LHCN-M2 (cell line): ENCODE measurements around the gene SLC22A6. TPM values are rescaled to one million over a fixed set of nuclear protein-coding genes. Genes with fewer than 3 reads are reported as not detected.
A peak's percentile ranks its signal among the peaks of the same experiment; 100 is the strongest.

ENCODE experiments used
- DNase-seq: peaks from one replicate; pipeline ENCODE4 v3.0.0-alpha.2; 2012; ENCODE audit warnings: low read depth
- polyA plus RNA-seq: library from polyadenylated mRNA; unstranded; fragments of >200 nt; gene quantifications from one replicate; pipeline ENCODE4 v1.2.1, GENCODE V29; 2012; ENCODE audit warnings: missing spikeins
- total RNA-seq: library from RNA; depleted of rRNA; stranded (reverse); fragments of >200 nt; gene quantifications from 2 replicates; pipeline ENCODE4 v1.2.3, GENCODE V29; 2014; rRNA removed

SLC22A6 gene
- total RNA-seq = not detected in 2 replicates
- not detected for polyA plus RNA-seq

GRCh38 chr11:62984451-62984991, at the start of gene SLC22A6:
Gene SLC22A6, minus strand, starts transcription at chr11:62984967. Its CDS starts 277 bp downstream, at chr11:62984690.
- DNase-seq = no peak

GRCh38 chr11:63032457-63032856, 47.7 kb upstream of the SLC22A6 start:
- no peak for DNase-seq

DNA sequence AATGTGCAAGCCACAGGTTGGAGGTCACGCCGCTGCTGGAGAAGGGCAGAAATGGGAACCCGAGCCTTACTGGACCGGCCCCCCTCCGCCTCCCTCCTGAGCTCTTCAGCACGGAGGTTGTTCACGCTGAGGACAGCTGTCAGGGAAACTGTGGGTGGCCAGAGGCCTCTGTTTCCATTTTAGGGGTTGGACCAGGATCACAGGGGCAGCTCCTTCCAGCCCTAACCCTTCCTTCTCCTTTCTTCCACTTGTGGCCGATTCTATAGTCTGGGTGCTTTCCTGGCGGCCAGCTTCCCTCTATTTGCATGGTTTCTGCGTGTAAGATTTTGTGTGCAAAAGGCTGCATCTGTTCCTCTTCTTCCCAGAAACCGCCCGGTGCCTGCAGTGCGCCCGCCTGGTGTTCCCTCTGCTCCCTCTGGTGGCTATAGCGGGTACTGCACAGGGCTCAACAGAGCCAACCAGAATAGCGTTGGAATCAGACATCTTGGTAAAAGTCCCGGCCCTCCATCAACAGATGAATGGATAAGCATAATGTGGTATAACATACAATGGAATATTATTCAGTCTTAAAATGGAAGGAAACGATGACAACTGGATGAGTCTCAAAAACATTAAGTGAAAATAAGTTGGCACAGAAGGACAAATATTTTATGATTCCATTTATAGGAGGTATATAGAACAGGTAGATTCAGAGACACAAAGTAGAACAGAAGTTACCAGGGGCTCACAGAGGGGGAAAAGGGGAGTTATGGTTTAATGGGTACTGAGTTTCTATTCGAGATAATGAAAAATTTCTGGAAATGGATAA, 39.3 kb upstream of the SLC22A6 start:
- peak; percentile 62 for DNase-seq

DNA sequence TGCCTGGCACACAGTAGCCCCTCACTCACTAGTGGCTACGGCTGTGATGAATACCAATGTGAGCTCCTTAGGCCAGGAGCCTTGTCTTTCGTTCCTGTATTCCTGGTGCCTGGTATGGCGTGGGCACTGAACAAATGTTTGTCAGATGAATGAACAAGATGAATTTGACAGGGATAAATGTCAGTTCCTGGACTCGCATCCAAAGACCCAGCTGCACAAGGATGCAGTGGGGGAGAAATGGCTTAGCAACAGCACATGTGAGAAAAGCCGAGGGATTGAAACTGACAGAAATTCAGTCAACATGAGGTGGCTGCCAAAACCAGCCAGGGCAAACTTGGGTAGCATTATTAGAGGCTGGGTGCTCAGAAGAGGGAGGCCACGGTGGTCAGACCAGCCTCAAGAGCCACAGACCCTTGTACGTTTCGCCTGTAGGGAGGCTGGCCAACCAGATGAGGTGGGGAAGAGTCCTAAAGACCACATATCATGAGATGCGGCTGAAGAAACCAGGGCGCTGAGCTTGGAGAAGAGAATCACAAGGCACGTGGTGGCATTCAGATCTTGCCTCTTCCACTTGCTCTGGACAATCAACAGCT, 38.6 kb upstream of the SLC22A6 start:
- no peak for DNase-seq

GRCh38 chr11:63022441-63022840, 37.7 kb upstream of the SLC22A6 start:
- no peak for DNase-seq

GRCh38 chr11:63020671-63021291, 36.0 kb upstream of the SLC22A6 start:
- DNase-seq = no peak

DNA sequence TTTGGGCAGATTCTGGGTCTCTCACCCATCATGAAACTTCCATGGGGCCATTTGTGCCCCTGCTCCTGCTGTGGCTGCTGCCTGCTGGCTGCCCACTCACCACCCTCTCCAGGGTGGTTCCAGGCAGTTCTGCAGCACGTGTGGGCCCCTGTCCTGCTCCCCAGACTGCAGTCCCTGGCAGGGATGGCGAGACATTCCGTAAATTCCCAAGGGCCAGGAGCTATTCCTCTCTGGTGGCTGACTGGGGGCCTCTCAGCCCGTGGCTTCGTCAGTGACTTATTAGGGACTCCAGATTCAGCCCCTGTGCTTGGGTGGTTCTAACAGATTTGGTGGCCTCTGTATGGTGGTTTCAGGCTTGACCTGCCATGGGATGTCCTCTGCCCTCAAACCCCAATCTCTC, 34.7 kb upstream of the SLC22A6 start:
- no peak for DNase-seq

DNA sequence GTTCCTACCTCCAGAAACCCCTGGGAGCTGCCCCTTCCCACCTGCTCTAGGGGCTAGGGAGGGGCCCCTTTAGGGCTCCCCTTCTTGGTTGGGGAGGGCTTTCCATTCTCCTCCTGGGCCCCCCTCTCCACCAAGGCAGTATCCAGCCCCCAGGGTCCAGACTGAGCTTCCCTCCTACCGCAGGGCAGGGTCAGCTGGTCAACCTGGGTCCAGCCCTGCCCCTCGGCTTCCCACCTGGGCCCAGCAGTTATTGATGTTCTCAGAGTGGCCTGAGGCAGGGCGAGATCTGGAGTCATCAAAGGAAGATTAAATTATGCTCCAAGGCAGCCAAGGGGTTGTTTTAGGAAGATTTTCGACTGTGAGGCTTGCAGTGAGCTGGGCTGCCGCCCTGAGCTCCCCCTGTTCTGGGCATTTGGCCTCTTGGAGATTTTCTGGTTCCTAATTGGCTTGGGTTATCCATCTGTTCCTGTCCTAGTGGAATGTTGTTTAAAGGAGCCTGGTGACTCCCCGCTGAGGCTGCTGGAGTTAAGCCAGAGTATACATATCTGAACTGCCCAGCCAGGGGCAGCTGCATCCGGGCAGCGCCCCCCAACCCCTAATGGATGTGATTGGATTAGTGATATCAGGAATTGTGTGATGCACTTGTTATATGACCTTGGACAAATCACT, 32.7 kb upstream of the SLC22A6 start:
- DNase-seq = peak; percentile 29

- DNase-seq = no peak
These were observed 30.9 kb upstream of the SLC22A6 start, which contains the start of gene SLC22A8 for GRCh38 chr11:63015521-63016215. Gene SLC22A8, minus strand, starts transcription at chr11:63015841. Its CDS starts 883 bp downstream, at chr11:63014958.

DNA sequence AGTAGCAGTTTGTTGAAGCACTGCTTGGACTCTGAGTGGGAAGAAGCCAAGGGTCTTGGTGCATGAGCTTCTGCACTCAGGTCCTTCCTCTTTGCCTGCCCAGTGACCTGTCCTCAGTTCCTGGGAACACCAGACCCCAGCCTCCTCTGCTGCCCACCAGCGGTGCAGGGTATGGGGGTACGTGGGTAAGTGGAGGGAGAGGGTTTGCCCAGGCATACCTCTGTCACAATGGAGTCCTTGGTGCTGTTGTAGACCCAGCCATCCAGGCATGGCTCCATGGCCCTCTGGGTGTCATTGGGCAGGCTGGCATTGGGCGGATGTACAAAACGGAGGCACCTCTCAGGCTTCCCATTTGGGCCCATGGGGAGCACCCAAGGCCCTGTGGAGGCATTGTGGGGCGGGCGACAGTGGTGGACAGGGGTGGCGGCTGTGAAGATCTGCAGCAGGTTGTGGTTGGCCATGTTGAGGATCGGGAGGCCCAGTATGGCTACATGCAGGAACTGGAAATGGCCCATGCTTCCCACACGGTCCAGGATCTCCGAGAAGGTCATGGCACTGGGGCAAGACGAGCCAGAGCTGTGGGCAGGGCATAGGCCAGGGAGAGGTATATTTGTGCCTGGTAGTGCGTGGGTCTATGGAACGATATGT, 29.8 kb upstream of the SLC22A6 start:
- DNase-seq = no peak

DNA sequence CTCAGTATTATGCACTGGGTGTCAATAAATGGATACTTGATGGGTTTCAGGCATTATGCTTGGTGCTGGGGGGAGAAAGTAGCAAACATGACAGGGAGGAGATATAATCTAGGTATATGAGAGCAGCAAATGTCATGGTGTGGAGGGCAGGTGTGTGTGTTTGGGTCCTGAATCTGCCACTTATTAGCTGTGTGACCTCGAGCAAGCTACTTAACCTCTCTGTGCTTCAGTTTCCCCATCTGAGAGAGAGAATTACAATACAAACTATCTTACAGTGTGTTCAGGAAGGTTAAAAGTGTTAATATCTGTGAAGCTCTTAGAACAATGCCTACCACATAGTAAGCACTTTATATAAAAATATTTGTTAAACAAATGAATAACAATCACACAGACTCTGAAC, 28.1 kb upstream of the SLC22A6 start:
- no peak for DNase-seq

- no peak for DNase-seq
These were observed 27.7 kb upstream of the SLC22A6 start for GRCh38 chr11:63012430-63012829.

GRCh38 chr11:63010934-63011439, 26.2 kb upstream of the SLC22A6 start:
- no peak for DNase-seq

DNA sequence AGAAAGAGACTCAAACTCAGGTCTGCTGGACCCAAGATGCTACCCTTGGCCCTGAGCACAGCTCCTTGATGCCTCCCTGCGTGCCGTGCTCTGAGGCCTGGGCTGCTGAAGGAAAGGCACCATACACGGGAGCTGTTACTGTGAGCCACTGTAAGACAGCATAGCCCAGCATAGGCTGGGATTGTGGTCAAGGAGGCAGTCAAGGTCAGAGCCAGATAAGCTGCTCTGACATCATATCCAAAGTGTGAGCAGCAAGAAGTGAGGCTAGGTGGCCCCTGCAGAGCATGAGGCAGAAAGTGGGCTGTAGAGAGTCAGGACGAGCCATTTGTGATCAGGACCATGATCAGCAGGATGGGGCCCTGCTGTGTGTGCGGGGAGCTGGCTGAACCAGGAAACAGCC, 23.2 kb upstream of the SLC22A6 start:
- no peak for DNase-seq

- DNase-seq = no peak
These were observed 16.7 kb upstream of the SLC22A6 start for GRCh38 chr11:63001456-63001855.

DNA sequence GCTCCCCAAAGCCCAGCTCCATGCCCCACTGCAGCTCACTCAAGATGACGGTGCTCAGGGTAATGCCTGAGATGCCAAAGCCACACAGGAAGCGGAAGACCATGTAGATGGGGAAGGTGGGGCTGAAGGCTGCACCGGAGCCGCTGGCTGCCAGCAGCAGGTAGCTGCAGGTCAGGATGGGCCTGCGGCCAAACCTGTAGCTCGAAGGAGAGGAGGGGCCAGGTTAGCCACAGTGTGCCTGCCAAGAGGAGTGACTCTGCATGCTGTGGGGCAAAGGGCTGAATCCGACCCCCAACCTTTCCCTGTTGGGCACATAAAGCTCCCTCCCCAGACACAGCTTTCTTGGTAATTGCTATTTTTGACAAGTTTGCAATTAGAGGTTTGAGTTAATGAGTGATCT, 14.9 kb upstream of the SLC22A6 start:
- DNase-seq = no peak

DNA sequence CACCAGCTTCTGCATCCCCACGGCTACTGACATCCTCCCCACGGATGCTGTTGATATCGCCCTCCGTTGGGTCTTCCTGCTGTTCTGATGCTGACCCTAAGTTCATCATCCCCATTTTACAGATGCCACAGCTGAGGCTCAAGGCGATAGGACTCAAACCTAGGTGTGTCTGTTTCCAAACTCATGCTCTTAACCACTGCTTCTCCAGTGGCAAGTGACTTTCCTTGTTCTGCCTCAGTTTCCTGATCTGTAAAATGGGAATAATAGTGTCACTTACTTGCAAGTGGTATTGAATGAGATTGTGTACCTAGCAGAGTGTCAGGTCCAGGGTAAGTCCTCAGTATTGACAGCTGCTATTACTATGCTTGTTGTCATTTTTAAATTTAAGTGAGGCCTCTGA, 14.4 kb upstream of the SLC22A6 start:
- DNase-seq = no peak

- no peak for DNase-seq
These were observed 11.5 kb upstream of the SLC22A6 start for GRCh38 chr11:62996271-62996670.

DNA sequence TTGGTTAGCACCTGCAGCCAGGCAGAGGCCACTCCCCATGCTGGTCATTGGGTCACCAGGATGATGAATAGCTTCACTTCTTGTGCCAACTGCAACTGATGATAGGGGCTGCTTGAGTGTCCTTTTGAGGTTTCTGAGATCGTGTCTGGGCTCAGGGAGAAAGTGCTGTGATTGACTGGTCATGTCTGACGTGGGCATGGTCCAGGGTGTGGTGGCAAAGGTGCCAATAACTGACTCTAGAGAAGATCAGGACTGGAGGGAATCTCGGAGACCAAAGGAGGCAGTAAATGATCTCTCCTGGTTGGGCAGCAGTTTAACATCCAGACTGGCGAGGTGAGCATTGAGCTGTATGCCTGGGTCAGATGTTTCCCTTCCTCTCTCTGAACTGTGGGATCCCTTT, 10.0 kb upstream of the SLC22A6 start:
- no peak for DNase-seq

GRCh38 chr11:62988276-62988675, 3.5 kb upstream of the SLC22A6 start:
- no peak for DNase-seq
